Astrocyte of the cerebellum (primary cell): ENCODE data around the gene BACH2.
A peak's percentile ranks its signal among the peaks of the same experiment; 100 is the strongest.
"Not testable (repeated sequence)": the region's sequence is repeated elsewhere in the genome, so short reads cannot be mapped to it uniquely, and the experiment has no call there.

Experiments used
- DNase-seq: peaks from one replicate; pipeline ENCODE4 v3.0.0-alpha.2; 2011; ENCODE audit warnings: low read depth
- H3K4me3 ChIP-seq: 2 replicates; pipeline ENCODE4 v1.5.1; 2011; ENCODE audit warnings: mild to moderate bottlenecking, low read depth, low read length, moderate library complexity
- in situ Hi-C: cut with HindIII; loops from 2 replicates; pipeline ENCODE4 v1.10.0; 2017; ENCODE audit warnings: low sequenced_read_pairs
- TF ChIP-seq, protein P1 (sequence below): IDR thresholded peaks from 2 replicates; pipeline ENCODE4 v1.5.1; 2012; ENCODE audit warnings: low read length, low read depth, moderate library complexity, mild to moderate bottlenecking; ENCODE audit errors: missing control alignments

Gene BACH2

DNA sequence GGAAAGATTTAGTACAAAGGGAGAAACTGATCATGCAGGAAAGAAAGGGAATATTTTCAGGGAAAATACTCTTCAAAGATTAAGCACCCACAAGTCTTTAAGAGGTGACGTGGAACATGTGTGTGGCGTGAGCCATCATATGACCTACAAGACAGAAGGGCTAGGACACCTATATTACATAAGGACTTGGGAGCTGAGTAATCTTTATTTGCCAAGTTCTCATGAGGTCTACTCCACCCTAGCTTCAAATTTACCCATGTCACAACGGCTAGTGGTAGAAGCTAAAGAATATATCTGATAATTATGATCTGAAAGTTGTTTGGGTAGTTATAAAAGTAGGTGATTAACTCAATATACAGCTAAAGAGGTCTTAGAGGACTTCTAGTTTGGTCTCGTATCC, 234.6 kb downstream of the BACH2 start:
- H3K4me3 ChIP-seq, result no peak overlapping the region
- in situ Hi-C loops, result no loop called here
- DNase-seq, result no peak
- TF ChIP-seq, protein P1, sequence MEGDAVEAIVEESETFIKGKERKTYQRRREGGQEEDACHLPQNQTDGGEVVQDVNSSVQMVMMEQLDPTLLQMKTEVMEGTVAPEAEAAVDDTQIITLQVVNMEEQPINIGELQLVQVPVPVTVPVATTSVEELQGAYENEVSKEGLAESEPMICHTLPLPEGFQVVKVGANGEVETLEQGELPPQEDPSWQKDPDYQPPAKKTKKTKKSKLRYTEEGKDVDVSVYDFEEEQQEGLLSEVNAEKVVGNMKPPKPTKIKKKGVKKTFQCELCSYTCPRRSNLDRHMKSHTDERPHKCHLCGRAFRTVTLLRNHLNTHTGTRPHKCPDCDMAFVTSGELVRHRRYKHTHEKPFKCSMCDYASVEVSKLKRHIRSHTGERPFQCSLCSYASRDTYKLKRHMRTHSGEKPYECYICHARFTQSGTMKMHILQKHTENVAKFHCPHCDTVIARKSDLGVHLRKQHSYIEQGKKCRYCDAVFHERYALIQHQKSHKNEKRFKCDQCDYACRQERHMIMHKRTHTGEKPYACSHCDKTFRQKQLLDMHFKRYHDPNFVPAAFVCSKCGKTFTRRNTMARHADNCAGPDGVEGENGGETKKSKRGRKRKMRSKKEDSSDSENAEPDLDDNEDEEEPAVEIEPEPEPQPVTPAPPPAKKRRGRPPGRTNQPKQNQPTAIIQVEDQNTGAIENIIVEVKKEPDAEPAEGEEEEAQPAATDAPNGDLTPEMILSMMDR, result no peak

DNA sequence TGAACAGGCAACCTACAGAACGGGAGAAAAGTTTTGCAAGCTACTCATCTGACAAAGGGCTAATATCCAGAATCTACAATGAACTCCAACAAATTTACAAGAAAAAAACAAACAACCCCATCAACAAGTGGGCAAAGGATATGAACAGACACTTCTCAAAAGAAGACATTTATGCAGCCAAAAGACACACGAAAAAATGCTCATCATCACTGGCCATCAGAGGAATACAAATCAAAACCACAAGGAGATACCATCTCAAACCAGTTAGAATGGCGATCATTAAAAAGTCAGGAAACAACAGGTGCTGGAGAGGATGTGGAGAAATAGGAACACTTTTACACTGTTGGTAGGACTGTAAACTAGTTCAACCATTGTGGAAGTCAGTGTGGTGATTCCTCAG, 237.5 kb downstream of the BACH2 start:
- DNase-seq, H3K4me3 ChIP-seq, in situ Hi-C loops: not testable (repeated sequence)

DNA sequence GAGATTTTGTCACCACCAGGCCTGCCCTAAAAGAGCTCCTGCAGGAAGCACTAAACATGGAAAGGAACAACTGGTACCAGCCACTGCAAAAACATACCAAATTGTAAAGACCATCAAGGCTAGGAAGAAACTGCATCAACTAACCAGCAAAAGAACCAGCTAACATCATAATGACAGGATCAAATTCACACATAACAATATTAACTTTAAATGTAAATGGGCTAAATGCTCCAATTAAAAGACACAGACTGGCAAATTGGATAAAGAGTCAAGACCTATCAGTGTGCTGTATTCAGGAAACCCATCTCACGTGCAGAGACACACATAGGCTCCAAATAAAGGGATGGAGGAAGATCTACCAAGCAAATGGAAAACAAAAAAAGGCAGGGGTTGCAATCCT, 240.7 kb downstream of the BACH2 start:
- H3K4me3 ChIP-seq, DNase-seq, in situ Hi-C loops: not testable (repeated sequence)

DNA sequence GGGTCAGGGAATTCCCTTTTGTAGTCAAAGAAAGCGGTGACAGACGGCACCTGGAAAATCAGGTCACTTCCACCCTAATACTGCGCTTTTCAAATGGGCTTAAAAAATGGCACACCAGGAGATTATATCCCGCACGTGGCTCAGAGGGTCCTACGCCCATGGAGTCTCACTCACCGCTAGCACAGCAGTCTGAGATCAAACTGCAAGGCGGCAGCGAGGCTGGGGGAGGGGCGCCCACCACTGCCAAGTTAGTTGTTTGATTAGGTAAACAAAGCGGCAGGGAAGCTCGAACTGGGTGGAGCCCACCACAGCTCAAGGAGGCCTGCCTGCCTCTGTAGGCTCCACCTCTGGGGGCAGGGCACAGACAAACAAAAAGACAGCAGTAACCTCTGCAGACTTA, 242.4 kb downstream of the BACH2 start:
- in situ Hi-C loops, H3K4me3 ChIP-seq, DNase-seq: not testable (repeated sequence)

DNA sequence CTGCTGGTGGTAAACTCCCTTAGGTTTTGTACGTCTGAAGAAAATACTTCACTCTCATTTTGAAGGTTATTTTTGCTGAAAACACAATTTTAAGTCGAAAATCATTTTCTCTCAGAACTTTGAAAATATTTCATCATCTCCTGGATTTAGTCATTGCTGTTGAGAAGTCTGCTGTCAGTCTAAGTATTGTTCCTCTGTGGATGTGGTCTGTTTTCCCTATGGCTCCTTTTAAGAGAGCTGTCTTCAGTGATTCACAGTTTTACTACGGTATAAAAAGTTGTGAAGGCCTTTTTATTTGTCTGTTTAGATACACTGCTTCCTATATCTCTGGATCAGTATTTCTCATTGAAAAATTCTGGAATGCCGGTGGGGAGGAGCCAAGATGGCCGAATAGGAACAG, 243.0 kb downstream of the BACH2 start:
- in situ Hi-C loops, result no loop called here
- no peak overlapping the region for H3K4me3 ChIP-seq
- DNase-seq, result no peak
- TF ChIP-seq, protein P1, result no peak

DNA sequence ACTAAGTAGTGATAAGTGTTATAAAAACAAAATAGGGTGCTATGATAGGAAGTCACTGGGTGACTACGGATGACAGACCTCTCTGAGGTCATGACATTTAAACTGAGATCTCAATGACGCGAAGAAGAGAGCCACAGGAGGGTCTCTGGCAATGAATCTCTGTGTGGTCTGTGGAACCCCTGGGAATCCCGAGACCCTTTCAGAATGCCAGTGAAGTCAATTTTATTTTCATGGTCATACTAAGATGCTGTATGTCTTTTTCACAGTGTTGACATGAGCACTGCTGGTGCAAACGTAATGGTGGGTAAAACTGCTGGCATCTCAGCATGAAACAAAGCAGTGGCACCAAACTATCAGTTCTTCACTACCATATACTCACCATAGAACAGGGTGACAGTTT, 247.3 kb downstream of the BACH2 start:
- H3K4me3 ChIP-seq, result no peak overlapping the region
- TF ChIP-seq, protein P1, result no peak
- in situ Hi-C loops, result no loop called here
- no peak for DNase-seq

DNA sequence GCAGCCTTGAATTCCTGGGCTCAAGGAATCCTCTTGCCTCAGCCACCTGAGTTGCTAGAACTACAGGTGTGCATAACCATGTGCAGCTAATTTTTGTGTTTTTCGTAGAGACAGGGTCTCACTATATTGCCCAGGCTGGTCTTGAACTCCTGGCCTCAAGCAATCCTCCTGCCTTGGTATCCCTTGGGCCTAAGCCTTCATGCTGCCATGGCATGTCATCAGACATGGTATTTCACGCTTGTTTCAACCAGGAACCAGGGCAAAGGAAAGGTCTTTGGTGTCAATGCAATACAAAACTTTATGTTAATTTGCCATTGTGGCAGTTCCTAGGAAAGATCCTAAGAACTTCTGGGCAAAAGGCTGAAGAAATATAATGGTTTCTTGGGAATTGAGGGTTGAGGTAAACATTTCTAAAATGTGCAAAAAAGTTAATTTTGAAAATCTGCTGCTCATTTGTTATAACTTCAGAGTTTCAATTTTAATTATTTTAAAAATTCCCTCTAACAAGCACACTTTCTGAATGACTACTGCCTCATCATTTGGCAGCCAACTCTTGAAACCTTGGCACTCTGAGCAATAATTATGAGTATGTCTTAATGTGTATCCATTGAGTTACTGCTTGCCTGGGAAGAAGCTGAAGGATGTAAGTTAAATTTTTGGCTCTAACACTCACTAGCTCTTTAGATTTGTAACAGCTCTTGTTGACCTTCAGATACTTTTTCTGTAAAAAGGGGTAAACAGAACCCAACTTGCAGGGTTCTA, 248.3 kb downstream of the BACH2 start:
- in situ Hi-C loops, result no loop called here
- TF ChIP-seq, protein P1, result no peak
- H3K4me3 ChIP-seq, result no peak overlapping the region
- no peak for DNase-seq

DNA sequence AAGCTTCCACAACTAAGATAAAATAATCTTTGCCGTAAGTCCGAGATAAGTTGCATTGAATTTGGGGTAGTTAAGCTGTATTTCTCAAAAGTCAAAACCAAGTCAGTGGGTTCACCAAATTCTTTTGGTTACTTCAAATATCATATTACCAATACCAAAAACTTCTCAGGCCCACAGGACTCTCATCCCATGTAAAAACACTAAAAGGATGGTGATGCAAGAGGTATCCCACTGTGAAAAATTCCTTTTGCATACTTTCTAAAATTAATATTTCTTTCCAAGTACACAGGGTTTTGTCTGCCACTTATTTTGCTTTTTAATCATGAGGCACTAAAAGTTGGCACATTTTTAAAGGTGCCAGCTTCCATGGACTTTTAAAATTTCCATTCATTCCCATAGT, 251.1 kb downstream of the BACH2 start:
- no peak overlapping the region for H3K4me3 ChIP-seq
- in situ Hi-C loops, result no loop called here
- peak; percentile 72 for DNase-seq
- TF ChIP-seq, protein P1, result no peak
